ENCODE measurements around the gene GNG10.

DNA sequence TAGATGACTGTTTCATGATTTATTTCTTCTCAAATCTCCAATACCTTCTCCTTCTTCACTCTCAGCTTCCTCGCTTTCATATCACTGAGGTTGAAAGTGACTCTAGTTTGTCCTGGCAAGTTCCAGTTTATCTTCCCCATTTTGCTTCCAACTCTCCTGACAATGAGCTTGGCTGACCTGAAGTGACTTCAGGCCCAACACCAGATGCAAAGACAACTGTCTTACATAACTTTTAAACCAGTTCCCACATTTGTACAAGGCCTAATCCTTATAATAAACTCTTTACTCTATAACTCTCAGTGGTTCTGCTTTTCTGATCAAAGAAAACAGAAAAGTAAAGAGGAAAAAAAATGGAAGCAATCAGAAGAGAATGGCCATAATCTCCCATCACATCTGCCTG is 22.0 kb downstream of the GNG10 start:
- TF ChIP-seq, protein P1, sequence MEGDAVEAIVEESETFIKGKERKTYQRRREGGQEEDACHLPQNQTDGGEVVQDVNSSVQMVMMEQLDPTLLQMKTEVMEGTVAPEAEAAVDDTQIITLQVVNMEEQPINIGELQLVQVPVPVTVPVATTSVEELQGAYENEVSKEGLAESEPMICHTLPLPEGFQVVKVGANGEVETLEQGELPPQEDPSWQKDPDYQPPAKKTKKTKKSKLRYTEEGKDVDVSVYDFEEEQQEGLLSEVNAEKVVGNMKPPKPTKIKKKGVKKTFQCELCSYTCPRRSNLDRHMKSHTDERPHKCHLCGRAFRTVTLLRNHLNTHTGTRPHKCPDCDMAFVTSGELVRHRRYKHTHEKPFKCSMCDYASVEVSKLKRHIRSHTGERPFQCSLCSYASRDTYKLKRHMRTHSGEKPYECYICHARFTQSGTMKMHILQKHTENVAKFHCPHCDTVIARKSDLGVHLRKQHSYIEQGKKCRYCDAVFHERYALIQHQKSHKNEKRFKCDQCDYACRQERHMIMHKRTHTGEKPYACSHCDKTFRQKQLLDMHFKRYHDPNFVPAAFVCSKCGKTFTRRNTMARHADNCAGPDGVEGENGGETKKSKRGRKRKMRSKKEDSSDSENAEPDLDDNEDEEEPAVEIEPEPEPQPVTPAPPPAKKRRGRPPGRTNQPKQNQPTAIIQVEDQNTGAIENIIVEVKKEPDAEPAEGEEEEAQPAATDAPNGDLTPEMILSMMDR (IDR thresholded peaks at IDR 0.05) = no peak
- no peak for TF ChIP-seq POLR2A (IDR thresholded peaks at IDR 0.05)

Data from right lobe of liver (tissue), 4 donors.